GM12878 (cell line): ENCODE results near the gene SAP130. TPM values are rescaled to one million over a fixed set of nuclear protein-coding genes. Genes with fewer than 3 reads are reported as not detected.

Experiments used
- ATAC-seq: fragments of 200-7000 bp; cut with Tn5 transposase; 3 replicates; pipeline ENCODE4 v1.9.1; 2020; ENCODE audit warnings: mild to moderate bottlenecking, moderate library complexity
- BruUV-seq: library from RNA; stranded (reverse); fragments of 400-500 nt; replicated peaks from 2 replicates; lab custom pipeline; 2021; lab: Mats Ljungman, UMichigan
- CTCF ChIA-PET: fragments of 300-600 bp; sonication (Branson Sonifier 250); formaldehyde crosslinking; extraction: SDS; loops from one replicate; lab custom pipeline; 2021; ENCODE audit warnings: inconsistent platforms; lab: Yijun Ruan, JAX
- POLR2A ChIA-PET: fragments of 350-600 bp; formaldehyde crosslinking; extraction: SDS; loops from one replicate; lab custom pipeline; 2021; ENCODE audit warnings: inconsistent platforms; lab: Charles Lee
- RAD21 ChIA-PET: fragments of 300-600 bp; sonication (Branson Sonifier 250); formaldehyde crosslinking; loops from one replicate; lab custom pipeline; 2023; ENCODE audit warnings: antibody characterized with exemption; ENCODE audit not compliant: unreplicated experiment; lab: Charles Lee
- SMC1A ChIA-PET: fragments of 300-600 bp; sonication (Branson Sonifier 250); formaldehyde crosslinking; loops from one replicate; lab custom pipeline; 2023; ENCODE audit not compliant: unreplicated experiment, uncharacterized antibody; lab: Charles Lee
- DNase-seq: peaks from one replicate; pipeline ENCODE4 v3.0.0-alpha.2; 2011; ENCODE audit warnings: low read depth, low spot score
- FAIRE-seq: peaks from 3 replicates; lab custom pipeline; 2011; peaks lifted over from hg19 to GRCh38; lab: Jason Lieb, UNC
- H2AFZ ChIP-seq: 2 replicates; pipeline ENCODE4 v1.6.0; 2011; ENCODE audit warnings: low read depth, low read length, control low read depth; ENCODE audit not compliant: control insufficient read depth
- H3K27ac ChIP-seq: 2 replicates; pipeline ENCODE4 v1.5.1; 2011; ENCODE audit warnings: control low read depth; ENCODE audit not compliant: control insufficient read depth, insufficient read depth
- H3K27me3 ChIP-seq, 2 experiments: replicated peaks in 1 of 2; 2 replicates each; pipeline versions ENCODE4 v1.6.0 to v1.6.1; 2011; ENCODE audit warnings: low read length in 1 of 2; ENCODE audit not compliant: control insufficient read depth in 2 of 2, insufficient read depth in 2 of 2
- H3K36me3 ChIP-seq, 2 experiments: 2 replicates each; pipeline ENCODE4 v1.5.1; 2011; ENCODE audit warnings: low read length in 1 of 2; ENCODE audit not compliant: control insufficient read depth in 2 of 2, insufficient read depth in 2 of 2
- H3K4me1 ChIP-seq: 2 replicates; pipeline ENCODE4 v1.6.1; 2011; ENCODE audit warnings: mild to moderate bottlenecking, low read length, moderate library complexity, mixed read lengths; ENCODE audit not compliant: control insufficient read depth, insufficient read depth
- H3K4me2 ChIP-seq: 2 replicates; pipeline ENCODE4 v1.6.0; 2011; ENCODE audit warnings: control low read depth; ENCODE audit not compliant: control insufficient read depth, insufficient read depth
- H3K4me3 ChIP-seq: fragments of 200-600 bp; sonication (generic); 2 replicates; pipeline ENCODE4 v1.5.1; 2016
- H3K79me2 ChIP-seq: 2 replicates; pipeline ENCODE4 v1.6.0; 2011; ENCODE audit warnings: low read length; ENCODE audit not compliant: control insufficient read depth, insufficient read depth
- H3K9ac ChIP-seq: 2 replicates; pipeline ENCODE4 v1.8.0; 2011; ENCODE audit warnings: low read length, control low read depth, mixed read lengths; ENCODE audit not compliant: control insufficient read depth, insufficient read depth
- H3K9me3 ChIP-seq: replicated peaks from 3 replicates; pipeline ENCODE4 v1.5.1; 2011; ENCODE audit warnings: mild to moderate bottlenecking, low read length; ENCODE audit not compliant: control insufficient read depth, insufficient read depth
- H4K20me1 ChIP-seq: 2 replicates; pipeline ENCODE4 v1.6.0; 2011; ENCODE audit not compliant: control insufficient read depth, insufficient read depth
- BRCA1 ChIP-seq: IDR thresholded peaks from 2 replicates; pipeline ENCODE4 v1.6.1; 2011; ENCODE audit warnings: low read depth, low read length, improper control_type of control experiment
- HDAC2 ChIP-seq: fragments of 200-600 bp; sonication (generic); IDR thresholded peaks from 2 replicates; pipeline ENCODE4 v1.6.1; 2017
- KLF5 ChIP-seq: fragments of 450-650 bp; IDR thresholded peaks from 2 replicates; pipeline ENCODE4 v1.6.1; 2014; ENCODE audit warnings: mild to moderate bottlenecking; ENCODE audit not compliant: partially characterized antibody
- MTA3 ChIP-seq: IDR thresholded peaks from 2 replicates; pipeline ENCODE4 v1.6.1; 2012; ENCODE audit warnings: low read length, inconsistent platforms, borderline replicate concordance
- PAX5 ChIP-seq: IDR thresholded peaks from 2 replicates; pipeline ENCODE4 v1.6.1; 2011; ENCODE audit warnings: low read depth, low read length, borderline replicate concordance
- RAD21 ChIP-seq: IDR thresholded peaks from 2 replicates; pipeline ENCODE4 v1.6.1; 2011; ENCODE audit warnings: mild to moderate bottlenecking, low read depth, low read length, moderate library complexity; ENCODE audit not compliant: insufficient read depth
- TCF3 ChIP-seq: IDR thresholded peaks from 2 replicates; pipeline ENCODE4 v1.6.1; 2012; ENCODE audit warnings: low read depth, mild to moderate bottlenecking, low read length, borderline replicate concordance; ENCODE audit not compliant: insufficient read depth
- WRNIP1 ChIP-seq: IDR thresholded peaks from 2 replicates; pipeline ENCODE4 v1.6.1; 2011; ENCODE audit warnings: low read depth, low read length, improper control_type of control experiment, borderline replicate concordance
- WGBS: methylation state at CpG from one replicate; pipeline ENCODE4 v1.1.6; 2016; ENCODE audit warnings: low lambda C conversion rate; ENCODE audit not compliant: insufficient replicate concordance, insufficient coverage; ENCODE audit errors: missing lambda C conversion rate; 5-methylcytosine and 5-hydroxymethylcytosine counted together
- in situ Hi-C: fragments of 300-500 bp; cut with MboI; formaldehyde crosslinking; loops from 9 replicates; pipeline ENCODE4 v1.14.3; 2018; ENCODE audit warnings: mixed read lengths
- intact Hi-C: fragments of 100-400 bp; cut with micrococcal nuclease; formaldehyde crosslinking; loops from one replicate; pipeline ENCODE4 v1.14.2; 2022; ENCODE audit not compliant: unreplicated experiment
- polyA plus RNA-seq, 11 experiments: library from polyadenylated mRNA; depleted of rRNA in 4 of 11; unstranded in 6 of 11; stranded (reverse) in 5 of 11; fragments of >200 nt; fragmentation: Nextera tagmentation in 4 of 11; fragmentation: Illumina TruSeq in 1 of 11; extraction: Ambion mirVana in 4 of 11; extraction: Trizol in 1 of 11; gene quantifications; 1 replicate in 1 of 11; 2 replicates in 10 of 11; pipeline versions ENCODE4 v1.2.1 to v1.2.3, GENCODE V29; 2011 to 2016; ENCODE audit warnings: inconsistent platforms in 2 of 11, missing spikeins in 2 of 11, low read depth in 1 of 11
- total RNA-seq, 4 experiments: library from RNA; depleted of rRNA in 3 of 4; stranded (reverse); fragments of >200 nt in 3 of 4; fragmentation: Illumina TruSeq in 1 of 4; extraction: Trizol in 1 of 4; gene quantifications; 2 replicates each; pipeline versions ENCODE4 v1.2.1 to v1.2.3, GENCODE V29; 2013 to 2021
- TF ChIP-seq, protein P1 (sequence below): fragments of 450-650 bp; IDR thresholded peaks from 2 replicates; pipeline ENCODE4 v1.6.1; 2016; ENCODE audit warnings: mild to moderate bottlenecking, moderate library complexity, borderline replicate concordance
- TF ChIP-seq, protein P2 (sequence below): IDR thresholded peaks from 2 replicates; pipeline ENCODE4 v1.6.1; 2012; ENCODE audit warnings: low read length, inconsistent platforms
- TF ChIP-seq, protein P3 (sequence below): fragments of 450-650 bp; formaldehyde crosslinking; IDR thresholded peaks from 2 replicates; pipeline ENCODE4 v1.4.0; 2020; ENCODE audit warnings: mild to moderate bottlenecking, moderate library complexity

Gene SAP130
- total and polyA plus RNA-seq, 10 of the 15 experiments (the other 5 are each of a cell fraction or from before 2014, with no cell fraction given), result 5.0 to 26.2 (median 9.9) TPM

DNA sequence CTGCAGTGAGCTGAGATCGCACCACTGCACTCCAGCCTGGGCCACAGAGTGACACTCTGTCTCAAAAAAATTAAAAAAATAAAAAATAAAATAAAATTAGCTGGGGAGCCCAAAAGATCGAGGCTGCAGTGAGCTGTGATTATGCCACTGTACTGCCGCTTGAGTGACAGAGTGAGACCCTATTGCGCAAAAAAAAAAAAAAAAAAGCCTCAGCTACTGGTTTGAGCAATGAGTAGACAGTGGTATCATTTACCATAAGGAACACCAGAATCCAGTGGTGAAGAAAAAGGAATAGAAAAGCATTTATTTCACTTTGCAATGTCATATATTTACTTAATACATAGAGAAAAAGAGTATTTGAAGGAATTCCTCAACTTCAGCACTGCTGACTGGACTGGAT is 3.0 kb downstream of the SAP130 start:
- ChIA-PET POLR2A (interaction anchor here (0.6 kb wide), 2 partner anchors 15 to 675 kb away, joined by 6 to 8 read pairs; no protein-coding TSS in a partner anchor), RAD21 (interaction anchor here (0.6 kb wide), 1 partner anchor 175 kb away, joined by 3 read pairs; no protein-coding TSS in a partner anchor), SMC1A (interaction anchor here (0.7 kb wide), 1 partner anchor 22 kb away, joined by 3 read pairs; no protein-coding TSS in a partner anchor), CTCF (interaction anchor here (0.6 kb wide), 1 partner anchor 88 kb away, joined by 3 read pairs; no protein-coding TSS in a partner anchor)
- FAIRE-seq, result no peak
- H4K20me1 ChIP-seq, result no peaks in the 10 kb centered on the region
- no peak for TF ChIP-seq BRCA1
- TF ChIP-seq KLF5, result no peak
- TF ChIP-seq, protein P1, sequence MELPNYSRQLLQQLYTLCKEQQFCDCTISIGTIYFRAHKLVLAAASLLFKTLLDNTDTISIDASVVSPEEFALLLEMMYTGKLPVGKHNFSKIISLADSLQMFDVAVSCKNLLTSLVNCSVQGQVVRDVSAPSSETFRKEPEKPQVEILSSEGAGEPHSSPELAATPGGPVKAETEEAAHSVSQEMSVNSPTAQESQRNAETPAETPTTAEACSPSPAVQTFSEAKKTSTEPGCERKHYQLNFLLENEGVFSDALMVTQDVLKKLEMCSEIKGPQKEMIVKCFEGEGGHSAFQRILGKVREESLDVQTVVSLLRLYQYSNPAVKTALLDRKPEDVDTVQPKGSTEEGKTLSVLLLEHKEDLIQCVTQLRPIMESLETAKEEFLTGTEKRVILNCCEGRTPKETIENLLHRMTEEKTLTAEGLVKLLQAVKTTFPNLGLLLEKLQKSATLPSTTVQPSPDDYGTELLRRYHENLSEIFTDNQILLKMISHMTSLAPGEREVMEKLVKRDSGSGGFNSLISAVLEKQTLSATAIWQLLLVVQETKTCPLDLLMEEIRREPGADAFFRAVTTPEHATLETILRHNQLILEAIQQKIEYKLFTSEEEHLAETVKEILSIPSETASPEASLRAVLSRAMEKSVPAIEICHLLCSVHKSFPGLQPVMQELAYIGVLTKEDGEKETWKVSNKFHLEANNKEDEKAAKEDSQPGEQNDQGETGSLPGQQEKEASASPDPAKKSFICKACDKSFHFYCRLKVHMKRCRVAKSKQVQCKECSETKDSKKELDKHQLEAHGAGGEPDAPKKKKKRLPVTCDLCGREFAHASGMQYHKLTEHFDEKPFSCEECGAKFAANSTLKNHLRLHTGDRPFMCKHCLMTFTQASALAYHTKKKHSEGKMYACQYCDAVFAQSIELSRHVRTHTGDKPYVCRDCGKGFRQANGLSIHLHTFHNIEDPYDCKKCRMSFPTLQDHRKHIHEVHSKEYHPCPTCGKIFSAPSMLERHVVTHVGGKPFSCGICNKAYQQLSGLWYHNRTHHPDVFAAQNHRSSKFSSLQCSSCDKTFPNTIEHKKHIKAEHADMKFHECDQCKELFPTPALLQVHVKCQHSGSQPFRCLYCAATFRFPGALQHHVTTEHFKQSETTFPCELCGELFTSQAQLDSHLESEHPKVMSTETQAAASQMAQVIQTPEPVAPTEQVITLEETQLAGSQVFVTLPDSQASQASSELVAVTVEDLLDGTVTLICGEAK, result no peak
- TF ChIP-seq, protein P2, sequence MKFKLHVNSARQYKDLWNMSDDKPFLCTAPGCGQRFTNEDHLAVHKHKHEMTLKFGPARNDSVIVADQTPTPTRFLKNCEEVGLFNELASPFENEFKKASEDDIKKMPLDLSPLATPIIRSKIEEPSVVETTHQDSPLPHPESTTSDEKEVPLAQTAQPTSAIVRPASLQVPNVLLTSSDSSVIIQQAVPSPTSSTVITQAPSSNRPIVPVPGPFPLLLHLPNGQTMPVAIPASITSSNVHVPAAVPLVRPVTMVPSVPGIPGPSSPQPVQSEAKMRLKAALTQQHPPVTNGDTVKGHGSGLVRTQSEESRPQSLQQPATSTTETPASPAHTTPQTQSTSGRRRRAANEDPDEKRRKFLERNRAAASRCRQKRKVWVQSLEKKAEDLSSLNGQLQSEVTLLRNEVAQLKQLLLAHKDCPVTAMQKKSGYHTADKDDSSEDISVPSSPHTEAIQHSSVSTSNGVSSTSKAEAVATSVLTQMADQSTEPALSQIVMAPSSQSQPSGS, result no peak
- TF ChIP-seq, protein P3, sequence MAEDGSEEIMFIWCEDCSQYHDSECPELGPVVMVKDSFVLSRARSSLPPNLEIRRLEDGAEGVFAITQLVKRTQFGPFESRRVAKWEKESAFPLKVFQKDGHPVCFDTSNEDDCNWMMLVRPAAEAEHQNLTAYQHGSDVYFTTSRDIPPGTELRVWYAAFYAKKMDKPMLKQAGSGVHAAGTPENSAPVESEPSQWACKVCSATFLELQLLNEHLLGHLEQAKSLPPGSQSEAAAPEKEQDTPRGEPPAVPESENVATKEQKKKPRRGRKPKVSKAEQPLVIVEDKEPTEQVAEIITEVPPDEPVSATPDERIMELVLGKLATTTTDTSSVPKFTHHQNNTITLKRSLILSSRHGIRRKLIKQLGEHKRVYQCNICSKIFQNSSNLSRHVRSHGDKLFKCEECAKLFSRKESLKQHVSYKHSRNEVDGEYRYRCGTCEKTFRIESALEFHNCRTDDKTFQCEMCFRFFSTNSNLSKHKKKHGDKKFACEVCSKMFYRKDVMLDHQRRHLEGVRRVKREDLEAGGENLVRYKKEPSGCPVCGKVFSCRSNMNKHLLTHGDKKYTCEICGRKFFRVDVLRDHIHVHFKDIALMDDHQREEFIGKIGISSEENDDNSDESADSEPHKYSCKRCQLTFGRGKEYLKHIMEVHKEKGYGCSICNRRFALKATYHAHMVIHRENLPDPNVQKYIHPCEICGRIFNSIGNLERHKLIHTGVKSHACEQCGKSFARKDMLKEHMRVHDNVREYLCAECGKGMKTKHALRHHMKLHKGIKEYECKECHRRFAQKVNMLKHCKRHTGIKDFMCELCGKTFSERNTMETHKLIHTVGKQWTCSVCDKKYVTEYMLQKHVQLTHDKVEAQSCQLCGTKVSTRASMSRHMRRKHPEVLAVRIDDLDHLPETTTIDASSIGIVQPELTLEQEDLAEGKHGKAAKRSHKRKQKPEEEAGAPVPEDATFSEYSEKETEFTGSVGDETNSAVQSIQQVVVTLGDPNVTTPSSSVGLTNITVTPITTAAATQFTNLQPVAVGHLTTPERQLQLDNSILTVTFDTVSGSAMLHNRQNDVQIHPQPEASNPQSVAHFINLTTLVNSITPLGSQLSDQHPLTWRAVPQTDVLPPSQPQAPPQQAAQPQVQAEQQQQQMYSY (CRISPR knock-in tag), result no peak
- no peak for TF ChIP-seq PAX5
- no peak for TF ChIP-seq RAD21
- no peak for TF ChIP-seq TCF3
- TF ChIP-seq HDAC2, result no peak
- TF ChIP-seq WRNIP1, result no peak
- no peak for TF ChIP-seq MTA3
- no peak overlapping the region for H2AFZ ChIP-seq
- H3K9me3 ChIP-seq, result no peaks in the 10 kb centered on the region
- peaks cover 0 to 2% of the 10 kb centered on the region in 2 experiments; a peak in 1 of 4 replicates for H3K36me3 ChIP-seq
- H3K27me3 ChIP-seq, result no peaks in the 10 kb centered on the region; a peak in 1 of 4 replicates
- H3K9ac ChIP-seq, result no peak overlapping the region
- no peak overlapping the region for H3K4me2 ChIP-seq
- intact Hi-C loops (loop anchor here (5.0 kb wide), 2 partner anchors 67 to 323 kb away; partner anchors contain the start of genes SFT2D3 and UGGT1), in situ Hi-C loops (no loop called here)
- no peak for ATAC-seq
- H3K79me2 ChIP-seq, result peaks cover 15% of the 10 kb centered on the region
- no peak overlapping the region for H3K4me3 ChIP-seq
- DNase-seq, result no peak
- BruUV-seq, result no TSS peak
- 0 out of 2 replicates have a peak, but pooled peaks cover 3% of the 10 kb centered on the region for H3K4me1 ChIP-seq
- H3K27ac ChIP-seq, result no peak overlapping the region
- 77% methylated on average over 4 of the region's 4 CpGs for WGBS
